Fibroblast of villous mesenchyme (primary cell): ENCODE data around the gene KIF21B. TPM values are rescaled to one million over a fixed set of nuclear protein-coding genes. Genes with fewer than 3 reads are reported as not detected.
A peak's percentile ranks its signal among the peaks of the same experiment; 100 is the strongest.

ENCODE experiments used
- DNase-seq: peaks from one replicate; pipeline ENCODE4 v3.0.0-alpha.2; 2010; ENCODE audit warnings: low read depth
- H3K4me3 ChIP-seq: 2 replicates; pipeline ENCODE4 v1.5.1; 2011; ENCODE audit warnings: low read depth, mild to moderate bottlenecking, low read length
- CTCF ChIP-seq: IDR thresholded peaks from 2 replicates; pipeline ENCODE4 v1.5.1; 2012; ENCODE audit warnings: low read depth, mild to moderate bottlenecking, low read length; ENCODE audit not compliant: insufficient read depth
- total RNA-seq: library from RNA; depleted of rRNA; stranded (reverse); fragments of >200 nt; gene quantifications from 2 replicates; pipeline ENCODE4 v1.2.3, GENCODE V29; 2012

The KIF21B gene
- total RNA-seq, 1 donor, result under 0.01 TPM

- no peak for DNase-seq
- TF ChIP-seq CTCF, result no peak
- no peak overlapping the region for H3K4me3 ChIP-seq
Observed at GRCh38 chr1:200976634-200977033, 46.9 kb downstream of the KIF21B start.

- TF ChIP-seq CTCF, result no peak
- no peak for DNase-seq
Observed at GRCh38 chr1:200975458-200975857, 48.1 kb downstream of the KIF21B start.

GRCh38 chr1:200974711-200975110 lies 48.8 kb downstream of the KIF21B start:
- H3K4me3 ChIP-seq, result no peak overlapping the region
- no peak for TF ChIP-seq CTCF
- no peak for DNase-seq

More at GRCh38 chr1:200975458-200975857, 48.1 kb downstream of the KIF21B start:
- no peak overlapping the region for H3K4me3 ChIP-seq

- DNase-seq, result no peak
- no peak overlapping the region for H3K4me3 ChIP-seq
- TF ChIP-seq CTCF, result no peak
Observed at GRCh38 chr1:200973937-200974657, 49.4 kb downstream of the KIF21B start.

GRCh38 chr1:200972985-200973742 lies 50.4 kb downstream of the KIF21B start:
- no peak for DNase-seq
- no peak overlapping the region for H3K4me3 ChIP-seq
- TF ChIP-seq CTCF, result no peak

- TF ChIP-seq CTCF, result peak; percentile 63
- no peak overlapping the region for H3K4me3 ChIP-seq
- peak; percentile 52 for DNase-seq
Observed at GRCh38 chr1:200971955-200972711, 51.4 kb downstream of the KIF21B start.
